OCI-LY3 (cell line): ENCODE results near the gene BRI3BP.

ENCODE experiments used
- EZH2phosphoT487 ChIP-seq: fragments of 200-600 bp; shearing (Covaris generic); IDR thresholded peaks from 2 replicates; pipeline ENCODE4 v1.6.1; 2018; ENCODE audit warnings: antibody characterized with exemption, mixed run types, low read depth
- TF ChIP-seq, protein P1 (sequence below): fragments of 200-600, 300-600 bp; sonication (generic); IDR thresholded peaks from 2 replicates; pipeline ENCODE4 v1.5.1; 2014; ENCODE audit warnings: antibody characterized with exemption, low read length, low read depth

DNA sequence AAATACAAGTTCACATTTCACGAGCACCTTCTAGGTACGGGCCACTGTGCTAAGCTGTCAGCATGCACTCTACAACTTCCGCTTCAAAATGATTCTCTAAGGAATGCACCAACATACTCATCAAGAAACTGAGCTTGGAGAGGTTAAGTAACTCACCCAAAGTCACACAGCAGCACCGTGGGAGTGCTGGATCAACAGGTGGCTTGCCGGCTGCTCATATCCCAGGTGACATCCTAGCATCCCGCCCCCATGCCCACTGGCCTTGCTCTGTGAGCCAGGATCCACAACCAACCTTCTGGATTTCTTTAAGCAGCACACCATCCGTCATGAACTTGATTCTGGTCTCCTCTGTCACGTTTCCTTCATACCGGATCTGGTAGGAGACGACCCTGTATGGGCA lies 21.2 kb upstream of the BRI3BP start:
- TF ChIP-seq, protein P1, sequence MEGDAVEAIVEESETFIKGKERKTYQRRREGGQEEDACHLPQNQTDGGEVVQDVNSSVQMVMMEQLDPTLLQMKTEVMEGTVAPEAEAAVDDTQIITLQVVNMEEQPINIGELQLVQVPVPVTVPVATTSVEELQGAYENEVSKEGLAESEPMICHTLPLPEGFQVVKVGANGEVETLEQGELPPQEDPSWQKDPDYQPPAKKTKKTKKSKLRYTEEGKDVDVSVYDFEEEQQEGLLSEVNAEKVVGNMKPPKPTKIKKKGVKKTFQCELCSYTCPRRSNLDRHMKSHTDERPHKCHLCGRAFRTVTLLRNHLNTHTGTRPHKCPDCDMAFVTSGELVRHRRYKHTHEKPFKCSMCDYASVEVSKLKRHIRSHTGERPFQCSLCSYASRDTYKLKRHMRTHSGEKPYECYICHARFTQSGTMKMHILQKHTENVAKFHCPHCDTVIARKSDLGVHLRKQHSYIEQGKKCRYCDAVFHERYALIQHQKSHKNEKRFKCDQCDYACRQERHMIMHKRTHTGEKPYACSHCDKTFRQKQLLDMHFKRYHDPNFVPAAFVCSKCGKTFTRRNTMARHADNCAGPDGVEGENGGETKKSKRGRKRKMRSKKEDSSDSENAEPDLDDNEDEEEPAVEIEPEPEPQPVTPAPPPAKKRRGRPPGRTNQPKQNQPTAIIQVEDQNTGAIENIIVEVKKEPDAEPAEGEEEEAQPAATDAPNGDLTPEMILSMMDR, result no peak
- TF ChIP-seq EZH2phosphoT487, result no peak
